SK-N-DZ (cell line): ENCODE measurements around the gene LCLAT1.
"Not testable (repeated sequence)": the region's sequence is repeated elsewhere in the genome, so short reads cannot be mapped to it uniquely, and the experiment has no call there.

ENCODE experiments used
- DNase-seq: peaks from one replicate; pipeline ENCODE4 v3.0.0-alpha.2; 2015; ENCODE audit warnings: low spot score

LCLAT1 gene

DNA sequence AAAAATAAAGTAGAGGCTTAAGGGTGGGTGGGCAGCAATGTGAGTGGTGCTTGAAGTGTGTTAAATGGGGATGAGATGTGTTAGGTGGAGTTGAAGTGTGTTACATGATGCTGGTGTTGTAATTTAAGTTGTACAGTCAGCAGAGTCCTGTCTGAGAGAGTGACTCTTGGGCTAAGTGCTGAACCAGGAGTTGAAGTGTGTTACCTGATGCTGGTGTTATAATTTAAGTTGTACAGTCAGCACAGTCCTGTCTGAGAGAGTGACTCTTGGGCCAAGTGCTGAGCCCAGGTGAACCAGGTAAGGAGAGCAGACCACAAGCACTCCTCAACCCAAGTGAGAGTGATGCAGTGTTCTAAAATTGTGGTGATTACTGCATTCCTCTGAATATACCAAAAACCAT is 40.6 kb downstream of the LCLAT1 start:
- DNase-seq, result no peak

DNA sequence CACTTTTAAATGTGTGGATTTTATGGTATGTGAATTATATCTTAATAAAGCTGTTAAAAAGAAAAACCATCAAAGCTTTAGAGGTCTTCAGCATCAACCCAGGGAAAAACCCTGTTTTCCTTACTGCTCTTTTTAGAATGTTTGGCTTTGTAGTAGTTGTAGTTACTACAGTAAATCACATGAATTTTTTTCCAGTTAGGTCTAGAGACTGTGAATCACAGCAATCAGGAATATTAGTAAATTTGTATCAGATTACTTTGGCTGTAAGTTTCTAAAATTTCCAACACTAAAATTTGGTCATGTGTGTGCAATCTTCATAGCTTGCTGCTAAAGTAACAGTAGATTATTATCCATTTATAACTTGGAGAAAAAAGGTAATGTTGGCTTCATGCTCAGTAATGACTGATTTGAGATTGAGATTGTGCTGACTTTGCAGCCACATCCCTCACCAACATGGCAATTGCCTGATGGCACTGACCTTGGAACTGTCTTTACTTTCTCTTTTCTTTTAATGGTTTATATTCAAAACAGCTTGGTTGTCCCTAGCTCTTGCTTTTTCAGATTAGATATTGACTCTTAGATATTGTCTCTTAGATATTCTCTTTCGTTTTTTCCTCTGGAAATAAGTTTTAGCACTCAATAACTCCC is 41.1 kb downstream of the LCLAT1 start:
- DNase-seq, result no peak

- DNase-seq, result no peak
Measured at GRCh38 chr2:30491225-30491624, 44.2 kb downstream of the LCLAT1 start.

DNA sequence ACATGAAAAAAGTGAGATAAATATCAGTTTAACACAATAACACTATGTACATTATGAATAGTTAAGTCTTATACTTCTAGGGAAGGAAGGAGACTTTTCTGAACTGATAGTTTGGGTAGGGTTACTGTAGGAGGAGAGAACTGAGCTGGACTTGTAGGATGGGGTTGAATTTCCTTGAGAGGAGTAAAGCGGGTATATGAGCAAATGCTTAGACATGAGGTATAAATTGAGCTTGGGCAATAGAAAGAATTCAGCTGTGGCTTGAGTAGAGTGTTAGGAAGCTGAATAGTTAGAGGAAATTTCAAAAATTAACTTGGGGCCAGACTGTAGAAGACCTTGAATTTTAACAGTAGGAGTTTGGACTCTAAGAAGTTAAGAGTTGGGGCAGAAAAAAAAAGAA is 45.1 kb downstream of the LCLAT1 start:
- DNase-seq, result no peak

DNA sequence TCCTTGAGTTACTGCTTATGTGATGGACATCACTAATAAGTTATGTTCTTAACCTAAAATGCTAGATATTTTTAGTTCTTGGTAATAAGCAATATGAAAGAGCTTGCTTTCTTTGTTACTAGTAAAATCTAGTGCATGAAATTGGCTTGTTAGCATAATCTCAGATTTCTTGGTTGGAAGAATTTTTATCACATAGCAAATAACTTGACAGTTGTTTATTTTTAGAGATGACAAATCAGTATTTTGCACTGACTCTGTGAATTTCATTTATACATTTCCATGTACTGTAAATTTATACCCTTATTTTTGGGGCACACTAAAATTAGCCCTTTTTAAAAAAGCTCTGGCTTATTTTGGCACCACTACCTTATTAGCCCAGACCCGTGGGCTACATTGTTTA is 45.6 kb downstream of the LCLAT1 start:
- DNase-seq, result no peak

DNA sequence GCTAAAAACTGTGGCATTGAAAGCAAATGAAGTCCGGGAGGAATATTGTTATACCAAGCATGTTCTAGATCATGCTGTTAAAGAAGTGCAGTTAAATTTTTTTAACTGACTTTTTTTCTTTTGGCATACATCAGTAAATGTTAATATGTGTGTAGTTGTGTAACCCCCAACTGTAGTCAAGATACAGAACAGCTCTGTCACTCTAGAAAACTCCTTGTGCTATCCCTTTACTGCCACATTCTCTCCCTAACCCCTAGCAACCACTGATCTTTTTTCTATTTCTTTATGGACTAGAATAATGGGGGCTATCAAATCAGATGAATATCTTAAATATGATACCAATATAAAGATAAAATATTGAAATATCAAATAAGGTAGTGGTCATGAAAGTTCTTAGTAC is 46.4 kb downstream of the LCLAT1 start:
- DNase-seq, result no peak

DNA sequence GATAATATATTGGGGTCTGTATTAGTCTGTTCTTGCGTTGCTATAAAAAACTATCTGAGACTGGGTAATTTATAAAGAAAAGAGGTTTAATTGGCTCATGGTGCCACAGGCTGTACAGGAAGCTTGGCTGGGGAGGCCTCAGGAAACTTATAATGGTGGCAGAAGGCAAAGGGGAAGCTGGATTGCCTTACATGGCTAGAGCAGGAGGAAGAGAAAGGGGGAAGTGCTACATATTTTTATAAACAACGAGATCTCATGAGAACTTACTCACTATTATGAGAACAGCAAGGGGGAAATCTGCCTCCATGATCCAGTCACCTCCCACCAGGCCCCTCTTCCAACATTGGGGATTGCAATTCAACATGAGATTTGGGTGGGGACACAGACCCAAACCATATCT is 48.9 kb downstream of the LCLAT1 start:
- DNase-seq, result not testable (repeated sequence)

DNA sequence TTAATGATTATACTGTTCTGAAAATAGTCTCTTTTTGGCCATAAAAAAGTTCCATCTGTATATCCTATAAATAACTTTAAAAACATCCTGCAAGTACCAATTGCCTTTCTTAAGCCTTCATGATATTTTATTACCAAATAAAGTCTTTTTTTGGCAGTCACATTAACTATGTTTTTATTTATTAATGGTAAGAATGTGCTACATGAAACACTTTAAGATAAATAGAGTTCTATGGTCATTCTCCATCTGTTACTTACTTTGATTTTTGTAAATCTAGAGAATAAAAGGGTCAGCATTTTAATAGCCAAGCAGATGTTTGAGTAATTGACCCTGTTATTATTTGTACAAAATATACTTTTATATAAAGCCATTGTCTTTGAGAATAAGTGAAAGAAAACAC is 52.6 kb downstream of the LCLAT1 start:
- no peak for DNase-seq

DNA sequence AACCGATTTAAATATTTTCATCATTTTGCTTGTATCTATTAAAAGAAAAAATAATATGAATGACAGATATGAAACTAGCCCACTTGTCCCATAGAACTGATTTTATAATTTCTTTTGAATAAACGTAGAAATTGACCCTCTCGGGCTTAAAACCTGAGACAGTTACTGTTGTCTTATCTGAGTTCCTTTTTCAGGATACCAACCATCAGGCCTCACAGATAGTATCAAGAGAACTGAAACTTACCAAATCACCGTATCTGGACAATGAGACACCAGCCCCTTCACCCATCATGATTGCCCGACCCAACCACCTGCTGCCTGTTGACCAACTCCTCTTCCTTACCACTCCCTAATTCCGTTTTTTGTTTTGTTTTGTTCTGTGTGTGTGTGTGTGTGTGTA is 53.7 kb downstream of the LCLAT1 start:
- DNase-seq, result no peak

DNA sequence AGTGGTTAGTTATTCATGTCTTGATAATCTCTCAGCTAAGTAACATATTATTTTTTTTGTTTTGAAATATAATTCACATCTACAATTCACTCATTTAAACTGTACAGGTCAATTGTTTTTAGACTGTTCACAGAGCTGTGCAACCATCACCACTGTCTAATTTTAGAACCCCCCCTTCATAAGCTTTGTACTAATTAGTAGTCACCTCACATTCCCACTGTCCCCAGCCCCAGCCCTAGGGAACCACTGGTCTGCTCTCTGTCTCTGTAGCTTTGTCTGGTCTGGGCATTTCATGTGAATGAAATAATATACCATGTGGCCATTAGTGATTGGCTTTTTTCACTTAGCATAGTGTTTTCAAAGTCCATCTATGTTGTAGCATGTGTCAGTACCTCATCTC is 55.3 kb downstream of the LCLAT1 start:
- no peak for DNase-seq

- no peak for DNase-seq
Measured at GRCh38 chr2:30503007-30503694, 56.1 kb downstream of the LCLAT1 start.

DNA sequence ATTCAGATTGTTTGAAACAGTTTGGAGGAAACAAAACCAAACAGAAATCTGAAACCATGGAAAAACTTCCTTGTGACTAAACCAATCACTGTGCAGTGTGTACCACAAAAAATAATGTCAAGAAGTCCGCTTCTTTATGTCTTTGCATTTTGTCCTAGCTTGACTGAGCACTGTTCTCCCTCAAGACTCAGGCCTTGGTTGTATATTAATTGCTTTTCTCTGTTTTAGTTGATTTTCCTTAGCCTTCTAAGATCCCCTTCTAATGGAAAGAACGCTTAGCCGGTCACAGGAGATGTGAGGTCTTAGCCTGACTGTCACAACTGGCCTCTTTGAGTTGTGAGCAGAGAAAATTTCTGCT is 56.6 kb downstream of the LCLAT1 start:
- DNase-seq, result no peak

GRCh38 chr2:30504731-30505130 is 57.7 kb downstream of the LCLAT1 start:
- DNase-seq, result no peak

DNA sequence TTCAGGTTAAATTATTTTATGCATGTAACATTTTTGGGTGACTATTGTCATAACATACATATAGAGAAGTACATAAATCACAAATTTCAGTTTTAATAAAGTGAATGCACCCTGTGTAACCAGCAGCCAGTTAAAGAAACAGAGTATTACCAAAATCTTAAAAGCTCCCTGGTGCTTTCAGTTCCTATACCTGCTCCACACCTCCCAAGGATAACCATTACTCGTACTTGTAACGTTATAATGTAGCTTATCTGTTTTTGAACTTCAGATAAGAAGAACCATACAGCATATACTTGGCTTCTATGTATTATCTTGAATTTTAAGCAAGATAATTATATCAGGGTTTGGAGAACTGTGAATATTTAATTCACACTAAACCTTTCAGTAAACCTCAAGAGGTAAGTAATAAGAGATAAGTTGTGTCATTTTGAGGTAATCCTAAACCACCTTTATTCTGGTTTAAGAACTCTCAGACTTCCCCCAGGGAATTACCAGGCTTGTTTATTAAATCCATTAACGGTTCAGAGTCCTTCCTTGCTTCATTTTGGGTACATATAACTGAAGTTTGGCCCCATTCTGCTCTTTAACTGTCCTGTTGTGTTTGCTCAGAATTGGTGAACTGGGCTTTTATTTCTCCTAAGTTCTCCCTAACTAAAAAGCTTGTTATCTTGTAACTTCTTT is 58.6 kb downstream of the LCLAT1 start:
- DNase-seq, result no peak

- not testable (repeated sequence) for DNase-seq
Measured at GRCh38 chr2:30507460-30507859, 60.4 kb downstream of the LCLAT1 start.

DNA sequence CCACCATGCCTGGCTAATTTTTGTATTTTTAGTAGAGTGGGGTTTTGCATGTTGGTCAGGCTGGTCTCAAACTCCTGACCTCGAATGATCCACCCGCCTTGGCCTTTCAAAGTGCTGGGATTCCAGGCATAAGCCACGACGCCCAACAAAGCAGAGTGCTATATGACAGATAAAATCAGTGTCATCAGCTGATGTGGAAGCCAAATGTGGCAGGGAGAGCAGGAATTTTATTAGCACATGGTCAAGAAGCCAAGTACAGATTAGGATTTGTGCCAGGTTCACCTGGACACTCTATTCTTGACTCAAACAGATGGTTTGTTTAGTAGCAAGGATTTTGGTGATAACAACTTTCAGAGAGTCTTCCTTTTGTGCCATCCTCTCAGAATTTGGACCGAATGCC is 62.7 kb downstream of the LCLAT1 start:
- DNase-seq, result no peak

- no peak for DNase-seq
Measured at GRCh38 chr2:30510409-30510808, 63.4 kb downstream of the LCLAT1 start.

DNA sequence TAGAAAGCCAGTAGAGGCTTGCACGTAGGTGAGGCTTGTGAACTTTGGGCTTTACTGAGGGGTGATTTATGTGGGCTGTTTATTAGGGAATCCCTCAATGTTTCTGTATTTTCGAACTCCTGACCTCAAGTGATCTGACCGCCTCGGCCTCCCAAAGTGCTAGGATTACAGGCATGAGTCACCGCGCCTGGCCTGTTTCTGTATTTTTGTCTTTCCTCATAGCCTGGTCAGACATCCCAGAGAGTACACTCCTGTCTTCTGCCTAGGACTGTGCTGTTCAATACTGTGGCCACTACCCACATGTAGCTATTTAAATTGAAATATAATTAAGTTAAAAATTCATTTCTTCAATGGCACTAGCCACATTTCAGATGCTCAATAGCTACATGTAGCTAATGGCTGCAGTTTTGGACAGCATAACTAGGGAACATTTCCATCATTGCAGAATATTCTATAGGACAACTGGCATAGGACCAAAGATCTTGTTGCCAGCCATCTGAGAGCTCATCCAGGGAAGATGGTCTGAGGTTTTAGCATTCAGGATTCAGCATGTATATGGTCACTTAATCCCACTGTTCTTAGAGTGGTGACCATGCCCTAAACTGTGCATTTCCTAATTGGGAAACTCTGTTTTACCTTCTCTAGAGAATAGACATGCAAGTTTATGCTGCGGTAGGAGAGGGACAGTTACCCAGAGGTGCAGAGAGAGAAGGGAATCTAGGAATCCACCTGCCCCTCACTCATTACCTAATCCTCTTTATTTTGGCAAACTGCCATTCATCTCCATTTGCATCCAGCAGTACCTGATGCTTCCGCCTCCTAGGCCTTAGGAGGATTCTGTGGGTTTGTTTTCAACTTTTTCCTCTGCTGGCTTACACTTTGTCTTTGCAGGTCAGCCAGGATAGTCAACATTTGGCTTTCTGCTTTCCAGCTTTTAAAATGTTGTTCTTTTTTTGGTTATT is 64.4 kb downstream of the LCLAT1 start:
- DNase-seq, result no peak

- no peak for DNase-seq
Measured at GRCh38 chr2:30512243-30512886, 65.3 kb downstream of the LCLAT1 start.

- DNase-seq, result not testable (repeated sequence)
Measured at GRCh38 chr2:30513649-30514048, 66.6 kb downstream of the LCLAT1 start.

DNA sequence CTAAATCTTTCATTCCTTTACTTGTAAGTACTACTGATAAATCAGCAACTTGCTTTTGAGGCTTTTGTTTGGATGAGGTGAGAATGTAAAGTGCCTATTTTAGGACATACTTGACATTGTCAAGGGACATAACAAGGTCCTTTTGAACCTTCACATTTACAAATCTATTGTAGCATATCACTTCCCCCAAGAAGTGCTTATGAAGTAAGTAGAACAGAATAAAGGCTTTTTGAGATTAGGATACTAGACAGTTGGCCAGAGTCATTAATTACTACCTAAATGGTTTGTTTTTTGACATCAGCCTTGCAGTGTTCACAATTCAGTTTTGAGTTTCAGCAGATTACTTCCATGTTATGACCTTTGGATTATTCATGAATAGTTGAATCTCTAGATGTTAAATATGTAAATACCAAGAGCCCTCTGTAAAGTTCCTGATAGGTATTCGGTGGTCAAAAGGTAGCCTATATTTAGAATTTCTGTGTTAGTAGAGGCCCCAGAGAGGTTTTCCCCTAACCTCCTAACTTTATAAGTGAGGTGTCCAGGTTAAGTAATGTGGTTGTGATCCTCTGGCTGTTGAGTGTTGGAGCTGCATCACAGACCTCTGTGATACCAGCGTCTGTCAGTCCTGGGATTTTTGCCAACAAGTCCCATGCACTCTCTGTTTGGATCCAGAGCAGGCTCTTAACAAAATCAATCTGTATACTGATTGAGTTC is 67.2 kb downstream of the LCLAT1 start:
- DNase-seq, result no peak
